NCI-H345 treated with DMSO at 0.1 percent for 48 hours (cell line): ENCODE results near the gene EVI5.

ENCODE experiments used
- DNase-seq: peaks from one replicate; lab custom pipeline; 2025; ENCODE audit not compliant: unreplicated experiment; lab: John Stamatoyannopoulos, UW

The EVI5 gene

DNA sequence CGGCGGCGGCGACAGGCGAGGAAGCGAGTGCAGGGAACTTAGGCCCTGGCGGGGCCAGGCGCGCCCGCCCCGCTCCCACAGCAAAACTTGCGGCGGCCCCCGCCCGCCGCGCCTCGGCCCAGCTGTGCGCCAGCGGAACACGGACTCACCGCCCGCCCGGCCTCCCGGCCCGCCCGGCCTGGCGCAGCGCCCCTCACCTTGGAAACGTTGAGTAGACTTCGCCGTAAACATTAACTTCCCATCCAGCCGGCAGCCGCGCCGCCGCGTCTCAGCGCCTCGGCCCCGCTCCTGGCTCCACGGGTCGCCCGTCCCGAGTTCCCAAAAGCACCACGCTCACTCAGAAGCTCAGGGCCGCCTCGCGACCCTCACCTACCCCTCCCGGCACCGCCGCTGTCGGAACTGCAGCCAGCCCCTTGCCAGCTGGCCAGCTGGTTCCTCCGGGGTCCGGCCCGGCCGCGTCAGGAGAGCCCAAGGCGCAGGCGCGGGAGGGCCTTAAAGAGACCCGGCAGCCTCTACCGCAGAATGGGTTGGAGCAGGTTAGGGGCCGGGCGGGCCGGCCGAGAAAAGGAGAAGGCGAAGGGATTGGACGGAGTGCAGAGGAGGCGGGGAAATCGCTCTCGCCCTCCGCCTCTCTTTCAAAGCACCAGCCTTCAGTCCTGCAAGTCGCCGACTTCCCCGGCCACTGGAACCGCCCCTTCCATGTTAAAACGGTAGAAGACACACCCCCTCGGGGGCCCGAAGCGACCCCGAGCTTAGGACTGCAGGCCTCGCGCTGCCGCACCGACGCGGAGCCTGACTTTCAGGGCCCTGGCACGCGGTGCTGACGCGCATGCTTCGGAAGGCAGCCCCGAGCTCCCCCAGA lies at the start of gene EVI5:
TSS of gene EVI5 (minus strand) at position 470 of the 862 bp plus-strand sequence. CDS start 48,562 bp downstream, outside the sequence.
- DNase-seq: peak; percentile 89

DNA sequence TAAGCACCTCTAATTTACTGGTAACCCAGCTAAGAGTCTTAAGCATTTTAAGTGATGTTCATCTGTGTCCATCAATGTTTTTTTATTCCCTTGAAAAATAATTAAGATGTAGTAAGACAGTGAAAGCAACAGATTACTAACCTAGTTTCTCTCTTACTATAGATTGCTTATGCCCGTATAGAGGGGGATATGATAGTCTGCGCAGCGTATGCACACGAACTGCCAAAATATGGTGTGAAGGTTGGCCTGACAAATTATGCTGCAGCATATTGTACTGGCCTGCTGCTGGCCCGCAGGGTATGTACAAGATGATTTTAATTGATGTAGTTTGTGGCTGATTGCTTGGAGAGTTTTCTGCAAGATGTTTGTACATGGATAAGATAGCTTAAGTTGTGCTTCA lies 49.7 kb upstream of the EVI5 start:
- DNase-seq: no peak

DNA sequence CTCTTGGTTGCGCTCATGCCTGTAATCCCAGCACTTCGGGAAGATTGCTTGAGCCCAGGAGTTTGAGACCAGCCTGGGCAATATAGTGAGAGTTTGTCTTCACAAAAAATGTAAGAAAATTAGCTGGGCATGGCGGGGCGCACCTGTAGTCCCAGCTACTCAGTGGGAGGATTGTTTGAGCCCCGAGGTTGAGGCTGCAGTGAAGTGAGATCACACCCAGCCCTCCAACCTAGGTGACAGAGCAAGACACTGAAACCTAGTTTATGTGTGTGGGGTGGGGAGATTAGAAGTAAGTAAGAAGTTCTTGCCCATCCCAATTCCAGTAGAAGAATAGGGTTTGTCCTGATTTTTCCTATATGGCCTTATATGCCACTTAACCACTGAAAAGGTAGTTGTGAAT lies 48.9 kb upstream of the EVI5 start:
- DNase-seq: no peak

DNA sequence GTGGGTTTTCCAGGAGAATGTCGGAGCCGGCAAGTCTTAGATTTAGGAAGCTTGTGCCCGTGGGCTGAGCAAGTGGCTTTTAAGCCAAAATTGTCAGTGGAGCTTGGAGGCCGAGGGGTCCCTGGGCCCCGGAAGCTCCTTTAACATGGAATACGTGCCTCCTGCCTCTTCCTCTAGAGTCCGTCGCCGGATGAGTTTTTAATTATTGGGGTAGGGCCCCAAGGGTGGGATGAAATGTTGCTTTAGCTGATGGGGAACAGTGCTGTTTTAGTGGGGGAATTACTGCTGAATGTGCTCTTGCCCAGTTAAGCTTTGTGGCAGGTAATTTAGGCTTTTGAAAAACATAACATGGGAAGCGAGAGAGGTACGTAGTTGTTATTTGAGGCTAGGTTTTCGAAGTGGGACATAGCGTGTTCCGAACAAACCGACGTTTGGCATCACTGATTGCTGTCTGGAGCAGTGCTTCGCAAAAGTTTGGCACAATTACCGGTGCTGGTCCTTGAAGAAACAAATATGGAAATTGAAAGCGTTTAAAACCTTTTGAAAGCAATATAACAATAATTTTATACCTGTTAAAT lies 47.7 kb upstream of the EVI5 start:
- DNase-seq: no peak

DNA sequence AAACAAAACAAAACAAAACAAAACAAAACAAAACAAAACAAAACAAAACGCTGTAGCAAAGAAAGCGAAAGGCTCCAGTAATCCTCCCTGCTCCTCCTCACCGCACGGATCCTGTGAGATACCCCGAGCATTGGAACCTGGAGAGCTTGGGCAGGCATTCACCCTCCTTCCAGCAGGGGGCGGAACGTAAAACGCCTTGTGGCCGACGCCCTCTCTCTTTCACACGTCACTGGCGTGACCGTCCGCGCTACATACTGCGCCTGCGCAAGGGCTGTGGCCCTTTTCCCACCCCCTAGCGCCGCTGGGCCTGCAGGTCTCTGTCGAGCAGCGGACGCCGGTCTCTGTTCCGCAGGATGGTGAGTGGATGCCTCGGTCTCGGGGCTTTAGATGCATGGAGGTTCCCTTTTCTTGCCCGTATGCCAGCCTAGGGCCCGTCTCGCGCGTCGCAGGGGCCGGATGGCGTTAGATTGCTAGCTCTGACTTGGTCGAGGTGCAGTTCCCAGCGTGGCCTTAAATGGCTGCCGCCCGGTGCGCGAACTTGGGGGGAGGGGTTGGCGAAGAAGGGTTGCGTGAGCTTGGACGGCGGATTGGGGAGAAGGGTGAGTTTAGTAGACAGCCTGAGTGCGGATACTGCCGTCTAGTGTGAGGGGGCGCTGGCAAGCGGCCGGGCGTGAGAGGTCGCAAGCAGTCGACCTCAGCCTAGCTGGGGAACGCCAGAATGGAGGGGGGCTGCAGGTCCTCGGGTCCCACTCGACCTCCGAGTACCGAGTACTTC lies 47.0 kb upstream of the EVI5 start, which contains the start of gene RPL5:
TSS of gene RPL5 (plus strand) at position 279 of the 775 bp plus-strand sequence. CDS start at position 354, 75 bp downstream.
- peak; percentile 94 for DNase-seq

DNA sequence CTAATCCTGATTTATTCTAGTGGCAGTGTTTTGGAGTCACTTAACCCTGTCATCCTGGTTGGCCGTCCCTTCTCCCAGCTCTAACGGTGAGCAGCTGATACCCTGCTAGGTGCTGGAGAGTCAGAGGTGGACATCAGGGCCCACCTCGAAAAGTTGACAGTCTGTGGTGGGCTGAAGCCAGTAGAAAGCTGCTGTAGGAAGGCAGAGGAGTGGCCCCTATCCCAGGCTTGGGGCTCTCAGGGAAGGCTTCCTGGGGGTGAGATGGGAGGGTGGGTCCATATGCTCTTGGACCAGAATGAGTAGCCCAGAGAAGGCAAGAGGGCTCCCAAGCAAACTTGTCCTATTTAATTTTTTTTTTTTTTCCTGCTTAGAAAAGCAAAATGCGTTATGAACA lies 46.5 kb upstream of the EVI5 start:
- DNase-seq: no peak

DNA sequence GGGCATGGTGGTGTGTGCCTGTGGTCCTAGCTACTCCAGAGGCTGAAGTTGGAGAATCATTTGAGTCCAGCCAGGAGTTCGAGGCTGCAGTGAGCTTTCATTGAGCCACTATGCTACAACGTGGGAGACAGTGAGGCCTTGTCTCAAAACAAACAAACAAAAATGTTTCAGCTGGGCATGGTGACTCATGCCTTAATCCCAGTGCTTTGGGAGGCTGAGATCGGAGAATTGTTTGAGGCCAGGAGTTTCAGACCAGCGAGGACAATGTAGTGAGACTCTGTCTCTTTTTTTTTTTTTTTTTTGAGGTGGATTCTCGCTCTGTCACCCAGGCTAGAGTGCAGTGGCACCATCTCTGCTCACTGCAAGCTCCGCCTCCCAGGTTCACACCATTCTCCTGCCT lies 41.9 kb upstream of the EVI5 start:
- DNase-seq: no peak

DNA sequence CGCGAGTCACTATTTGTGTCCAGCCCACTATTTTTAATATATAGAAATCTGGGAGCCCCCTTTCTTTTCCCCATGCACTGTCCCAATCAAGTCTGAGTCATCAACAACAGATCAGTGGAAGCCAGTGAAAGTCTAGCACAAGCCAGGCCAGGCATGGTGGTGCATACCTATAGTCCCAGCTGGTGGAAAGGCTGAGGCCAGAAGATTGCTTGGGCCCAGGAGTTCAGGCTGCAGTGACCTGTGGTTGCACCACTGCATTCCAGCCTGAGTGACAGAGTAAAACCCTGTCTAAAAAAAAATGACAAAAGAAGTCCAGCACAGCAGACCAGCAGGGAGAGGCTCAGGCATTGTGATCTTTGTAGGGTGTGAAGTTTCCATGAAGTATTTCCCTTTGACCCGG lies 38.0 kb upstream of the EVI5 start:
- no peak for DNase-seq

DNA sequence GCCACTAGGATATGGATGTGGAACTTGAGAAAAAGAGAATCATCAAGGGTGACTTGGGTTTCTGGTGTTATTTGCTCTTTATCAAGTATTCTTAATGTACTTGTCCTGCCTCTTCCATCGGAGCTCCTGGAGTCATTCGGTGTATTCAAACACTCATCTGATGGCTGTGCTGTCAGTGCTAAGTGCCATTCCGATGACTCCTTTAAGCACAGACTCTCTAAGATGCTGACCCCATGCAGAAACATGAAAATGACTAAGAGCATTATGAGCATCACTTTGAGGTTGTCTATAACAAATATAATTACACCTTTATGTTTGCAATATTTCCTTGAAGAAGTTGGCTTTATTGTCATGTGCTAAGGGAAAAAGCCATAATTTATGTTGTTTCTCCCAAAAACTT lies 35.6 kb upstream of the EVI5 start:
- DNase-seq: no peak

DNA sequence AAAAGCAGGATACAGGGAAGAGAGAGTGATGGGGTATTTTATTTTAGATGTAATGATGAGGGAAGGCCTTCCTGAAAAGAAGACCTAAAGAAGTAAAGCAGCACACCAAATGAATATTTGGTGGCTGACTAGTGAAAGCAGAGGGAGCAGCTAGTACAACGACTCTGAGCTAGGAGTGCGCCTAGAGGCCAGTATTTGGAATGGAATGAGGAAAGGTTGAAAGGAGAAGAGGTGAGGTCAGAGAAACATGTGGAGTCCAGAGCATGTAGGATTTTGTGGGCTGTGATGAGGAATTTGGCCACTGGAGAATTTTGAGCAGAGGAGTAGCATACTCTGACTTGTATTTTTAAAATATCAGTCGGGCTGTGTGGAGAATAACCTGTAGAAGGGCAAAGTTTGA lies 35.1 kb upstream of the EVI5 start:
- DNase-seq: no peak

DNA sequence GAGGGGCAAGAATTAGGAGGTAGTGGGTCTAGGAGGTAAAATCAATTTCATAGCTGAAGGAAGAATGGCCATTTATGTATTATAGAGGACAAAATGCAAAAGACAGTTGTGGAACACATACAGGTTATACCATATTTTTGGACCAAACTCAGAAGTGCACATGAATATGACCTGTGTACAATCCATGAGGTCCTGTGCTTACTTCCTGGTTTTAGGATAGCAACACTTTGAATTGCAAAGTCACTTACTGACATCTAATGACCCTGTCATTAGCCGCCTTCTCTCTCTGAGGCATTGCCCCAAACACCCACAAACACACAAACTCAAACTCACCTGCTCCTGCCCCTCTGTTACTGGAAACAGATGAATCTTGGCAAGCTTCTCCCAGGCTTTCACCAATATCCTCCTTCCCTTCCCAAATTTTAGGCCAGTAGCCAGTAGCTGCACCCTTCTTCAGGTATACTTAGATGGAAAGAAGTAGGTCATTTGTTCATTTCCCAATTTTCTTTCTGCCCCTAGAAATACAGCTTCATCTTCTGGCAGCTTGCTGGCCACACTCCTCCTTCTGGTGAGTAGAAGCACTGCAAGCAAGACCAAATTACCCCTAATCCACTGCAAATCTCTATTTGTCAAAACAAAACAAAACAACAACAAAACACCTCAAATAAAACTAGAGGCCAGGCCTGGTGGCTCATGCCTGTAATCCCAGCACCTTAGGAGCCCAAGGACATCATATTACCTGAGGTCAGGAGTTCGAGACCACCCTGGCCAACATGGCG lies 33.3 kb upstream of the EVI5 start:
- DNase-seq: no peak

DNA sequence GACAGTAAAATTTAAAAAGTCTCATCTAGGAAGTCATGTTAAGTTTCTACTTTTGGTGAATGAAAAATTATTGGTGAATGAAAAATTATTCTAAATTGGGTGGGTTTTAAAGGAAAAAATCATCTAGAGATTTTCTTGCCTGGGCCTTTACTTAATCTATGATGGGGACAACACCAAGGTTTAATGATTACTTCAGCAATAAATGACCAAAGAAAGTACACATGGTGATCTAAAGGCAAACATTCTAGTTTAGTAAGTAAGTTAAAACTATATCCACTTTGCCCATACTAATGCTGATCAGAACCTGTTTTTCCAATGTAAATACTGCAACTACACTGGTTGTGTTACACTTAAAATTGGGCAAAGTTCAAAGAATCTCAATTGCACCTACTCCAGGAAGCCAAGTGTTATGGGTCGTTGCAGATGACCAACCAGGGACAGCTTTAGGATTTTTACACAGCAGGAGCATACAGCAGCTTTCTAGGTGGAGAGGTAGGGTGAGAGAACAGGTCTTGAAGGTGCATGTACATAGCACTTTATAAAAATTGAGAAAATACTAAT lies 32.3 kb upstream of the EVI5 start:
- no peak for DNase-seq

DNA sequence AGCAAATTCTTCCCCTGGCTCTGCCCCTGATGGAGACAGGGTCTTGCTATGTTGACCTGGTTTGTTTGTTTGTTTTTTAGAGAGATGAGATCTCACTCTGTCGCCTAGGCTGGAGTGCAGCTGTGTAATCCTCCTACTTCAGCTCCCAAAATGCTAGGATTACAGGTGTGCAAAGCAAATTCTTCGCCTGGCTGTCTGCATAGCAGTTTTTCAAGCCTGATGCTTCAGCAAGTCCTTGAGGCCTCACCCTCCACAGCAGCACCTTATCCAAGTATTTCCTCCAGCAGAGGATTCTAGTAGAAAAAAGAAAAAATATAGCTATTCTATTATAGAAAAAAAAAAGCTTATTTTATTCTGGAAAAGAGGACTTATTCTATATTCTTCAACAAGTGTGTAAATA lies 31.8 kb upstream of the EVI5 start:
- DNase-seq: no peak

DNA sequence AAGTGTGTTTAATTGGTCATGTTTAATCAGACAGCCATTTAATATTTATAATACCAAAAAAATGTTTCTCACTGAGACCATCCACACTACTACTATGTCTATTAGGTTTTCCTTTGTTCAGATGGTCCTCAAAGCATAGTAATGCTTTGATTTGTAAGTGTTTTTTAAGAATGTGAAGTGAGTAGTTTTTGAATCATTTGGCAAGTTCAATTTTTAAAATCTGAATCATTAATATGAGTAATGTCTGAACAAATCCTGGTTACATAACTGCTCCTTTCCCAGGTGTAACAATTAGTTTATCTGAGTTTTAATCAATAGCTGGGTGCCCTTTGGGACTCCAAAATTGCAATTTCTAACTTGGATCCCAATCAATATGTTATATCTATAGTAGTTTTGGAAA lies 23.5 kb upstream of the EVI5 start:
- DNase-seq: no peak

DNA sequence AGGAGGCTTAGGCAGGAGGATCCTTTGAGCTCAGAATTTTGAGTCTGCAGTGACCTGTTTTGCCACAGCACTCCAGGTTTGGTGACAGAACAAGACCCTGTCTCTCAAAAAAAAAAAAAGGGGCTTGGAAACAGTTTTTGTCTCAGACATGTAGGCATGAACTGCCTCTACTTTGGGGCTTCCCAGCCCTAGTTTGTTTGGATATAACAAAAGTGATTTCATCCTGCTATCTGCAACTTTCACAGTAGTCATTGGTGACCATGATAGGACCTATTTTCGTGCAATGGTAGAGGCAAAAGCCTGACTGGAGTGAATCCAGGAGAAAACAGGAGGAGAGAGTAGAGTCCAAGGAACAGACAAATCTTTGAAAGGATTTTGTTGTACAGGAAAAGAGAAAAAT lies 20.3 kb upstream of the EVI5 start:
- DNase-seq: no peak

DNA sequence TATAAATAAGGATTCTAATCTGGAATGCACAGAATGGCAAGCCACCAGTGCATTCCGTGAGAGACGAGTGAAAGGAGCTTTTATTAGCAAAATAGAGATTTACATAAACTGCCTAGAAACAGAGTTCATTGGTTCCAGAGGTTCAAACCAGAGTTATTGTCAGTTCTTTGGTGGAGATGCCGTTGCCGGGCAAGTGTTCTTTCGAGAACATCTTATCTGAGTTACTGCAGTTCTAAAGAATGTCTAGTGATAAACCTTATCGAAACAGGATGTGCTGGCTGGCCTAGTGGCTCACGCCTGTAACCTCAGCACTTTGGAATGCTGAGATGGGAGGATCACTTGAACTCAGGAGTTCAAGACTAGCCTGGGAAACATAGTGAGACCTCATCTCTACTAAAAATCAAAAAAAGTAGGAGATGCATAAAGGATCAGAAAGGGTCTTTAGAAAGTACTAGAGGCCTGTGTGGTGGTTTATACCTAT lies 19.9 kb upstream of the EVI5 start:
- no peak for DNase-seq

DNA sequence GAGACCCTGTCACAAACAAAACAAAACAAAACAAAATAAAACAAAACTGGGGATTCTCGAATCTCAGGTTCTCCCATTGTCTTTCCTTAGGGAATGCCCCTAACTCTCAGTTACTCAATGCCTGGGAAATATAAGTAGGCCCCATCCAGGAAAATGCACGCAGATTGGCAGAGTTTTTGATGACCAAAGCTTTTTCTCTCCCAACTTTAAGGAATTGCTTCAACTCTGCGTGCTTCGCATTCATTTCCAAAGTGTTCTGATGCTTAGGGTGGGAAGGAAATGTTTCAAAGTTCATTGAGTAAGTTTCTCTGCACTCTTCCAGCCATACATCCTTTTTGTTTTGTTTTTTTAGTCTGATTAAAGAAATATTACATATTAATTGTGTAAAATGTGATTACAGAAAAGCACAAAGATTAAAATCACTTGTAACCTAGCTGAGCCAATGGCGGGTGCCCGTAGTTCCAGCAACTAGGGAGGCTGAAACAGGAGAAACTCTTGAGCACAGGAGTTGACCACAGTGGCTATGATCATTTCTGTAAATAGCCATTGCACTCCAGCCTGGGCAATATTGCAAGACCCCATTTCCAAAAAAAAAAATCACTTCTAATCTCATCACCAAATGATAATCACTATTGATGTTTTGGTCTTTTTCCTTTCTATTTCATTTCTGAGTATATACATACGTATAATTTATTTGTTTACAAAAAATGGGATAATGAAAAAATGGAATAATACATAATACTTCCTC lies 18.4 kb upstream of the EVI5 start:
- DNase-seq: no peak

DNA sequence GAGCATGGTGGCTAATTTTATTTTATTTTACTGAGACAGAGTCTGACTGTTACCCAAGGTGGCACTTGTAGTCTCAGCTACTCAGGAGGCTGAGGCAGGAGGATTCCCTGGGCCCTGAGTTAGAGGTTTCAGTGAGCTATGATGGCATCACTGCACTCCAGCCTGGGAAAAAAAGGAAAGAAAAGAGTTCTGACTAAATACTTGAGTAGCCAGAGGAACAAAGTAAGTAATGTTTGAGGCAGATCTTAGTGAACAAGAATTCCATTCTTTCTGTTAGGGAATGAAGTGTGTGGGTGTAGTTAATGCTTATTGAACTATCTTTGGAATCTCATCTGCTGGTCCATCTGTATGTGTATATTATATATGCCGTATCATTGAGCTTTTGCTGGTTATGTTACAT lies 13.1 kb upstream of the EVI5 start:
- no peak for DNase-seq

DNA sequence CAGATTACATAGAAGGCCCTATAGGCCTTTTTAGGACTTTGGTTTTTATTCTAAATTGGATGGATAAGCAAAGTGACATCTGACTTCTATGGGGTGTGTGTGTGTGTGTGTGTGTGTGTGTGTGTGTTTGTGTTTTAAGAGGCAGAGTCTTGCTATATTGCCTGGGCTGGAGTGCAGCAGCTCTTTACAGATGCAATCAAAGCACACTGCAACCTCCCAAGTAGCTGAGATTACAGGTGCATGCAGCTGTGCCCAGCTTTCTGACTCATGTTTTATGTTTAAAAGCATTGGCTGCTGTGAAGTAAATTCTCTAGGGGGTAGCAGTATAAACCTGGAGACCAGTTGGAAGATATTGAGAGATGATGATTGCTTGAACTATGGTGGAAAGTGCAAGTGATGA lies 12.4 kb upstream of the EVI5 start:
- DNase-seq: no peak

DNA sequence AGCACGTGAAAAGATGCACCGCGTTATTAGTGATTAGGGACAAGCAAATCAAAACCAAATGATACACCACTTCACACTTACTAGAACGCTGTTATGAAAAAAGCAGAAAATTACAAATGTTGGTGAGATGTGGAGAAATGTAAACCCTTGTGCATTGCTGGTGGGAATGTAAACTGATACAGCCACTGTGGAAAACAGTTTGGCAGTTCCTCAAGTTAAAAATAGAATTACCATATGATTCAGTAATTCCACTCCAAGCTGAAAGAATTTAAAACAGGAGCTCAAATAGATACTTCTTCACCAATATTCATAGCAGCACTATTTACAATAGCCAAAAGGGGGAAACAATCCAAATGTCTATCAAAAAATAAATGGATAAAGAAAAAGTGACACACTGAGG lies 10.3 kb upstream of the EVI5 start:
- DNase-seq: no peak
